ENCODE results near the gene PSAPL1. TPM values are rescaled to one million over a fixed set of nuclear protein-coding genes. Genes with fewer than 3 reads are reported as not detected.

Gene PSAPL1
- total and polyA plus RNA-seq, 2 of the 8 experiments (the other 6 are each of a cell fraction or from before 2014, with no cell fraction given), result 0.03 TPM; not detected in 1

DNA sequence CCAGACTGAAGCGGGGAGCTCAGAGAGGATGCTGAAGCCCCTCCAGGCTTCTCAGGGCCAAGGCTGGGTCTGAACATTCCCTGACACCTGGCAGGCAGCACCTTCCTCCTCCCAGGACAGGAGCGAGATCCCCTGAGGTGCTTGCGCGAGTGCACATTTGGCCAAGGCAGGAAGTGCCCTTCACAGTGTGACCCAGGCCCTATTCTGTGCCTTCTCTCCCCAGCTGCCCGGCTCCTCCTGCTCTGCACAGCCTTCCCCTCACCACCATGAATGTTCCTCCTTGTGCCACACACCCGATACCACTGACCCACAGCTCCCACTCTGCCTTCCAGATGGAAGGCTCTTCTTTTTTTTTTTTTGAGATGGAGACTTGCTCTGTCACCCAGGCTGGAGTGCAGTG is 17.1 kb upstream of the PSAPL1 start:
- CTCF ChIA-PET (ENCODE audit: partially characterized antibody), result interaction anchor here (0.6 to 2.6 kb wide), 3 partner anchors 9 to 72 kb away, joined by 3 to 10 read pairs (median 3); no protein-coding TSS in a partner anchor
- Histone ChIP-seq H4K5ac (ENCODE audit: insufficient read length, low read depth, low read length) (no peak overlapping the region), H2BK15ac (ENCODE audit: low read length) (no peak overlapping the region), H3K4ac (replicated peaks; ENCODE audit: insufficient read length, low read depth, low read length) (no peak overlapping the region), H3K4me2 (ENCODE audit: insufficient read depth in 1 of 2, low read depth in 2 of 2, low read length in 2 of 2) (no peak overlapping the region), H3K36me3 (ENCODE audit: control insufficient read depth in 2 of 4, insufficient read depth in 4 of 4, low read length in 3 of 4) (no peaks in the 10 kb centered on the region), H4K20me1 (replicated peaks in 1 of 2; ENCODE audit: control insufficient read depth in 1 of 2, insufficient read depth in 2 of 2, low read length in 2 of 2) (no peaks in the 10 kb centered on the region), H3K79me1 (ENCODE audit: low read depth, low read length) (no peaks in the 10 kb centered on the region), H3K56ac (replicated peaks; ENCODE audit: insufficient read length, low read depth, low read length) (no peak overlapping the region), H3K79me2 (ENCODE audit: control insufficient read depth in 1 of 2, insufficient read depth in 2 of 2, low read length in 2 of 2) (no peaks in the 10 kb centered on the region), H3K23me2 (ENCODE audit: low read depth, low read length) (peaks cover 5% of the 10 kb centered on the region; the same call in 1 of the 2 replicates), H3K23ac (ENCODE audit: insufficient read length) (no peak overlapping the region), H3K4me3 (ENCODE audit: extremely low read depth in 1 of 4, insufficient read depth in 2 of 4, low read depth in 3 of 4, low read length in 4 of 4) (no peak overlapping the region), H2AFZ (ENCODE audit: low read length) (no peak overlapping the region), H3K27ac (ENCODE audit: low read depth, low read length) (no peak overlapping the region), H2AK5ac (ENCODE audit: low read depth, low read length) (no peak overlapping the region), H4K8ac (ENCODE audit: extremely low read depth, insufficient read depth, low read length) (no peak overlapping the region), H3K27me3 (replicated peaks in 1 of 4; ENCODE audit: control insufficient read depth in 3 of 4, extremely low read depth in 1 of 4, insufficient read depth in 3 of 4, low read length in 3 of 4) (no peaks in the 10 kb centered on the region; a peak in 1 of 7 replicates), H4K91ac (replicated peaks; ENCODE audit: insufficient read length, low read length) (no peak overlapping the region), H3K9ac (replicated peaks in 1 of 4; ENCODE audit: extremely low read depth in 1 of 4, low read depth in 3 of 4, low read length in 3 of 4) (no peak overlapping the region), H2BK20ac (ENCODE audit: low read length) (no peak overlapping the region), H3K9me3 (ENCODE audit: insufficient read depth in 2 of 2, low read depth in 1 of 2, low read length in 1 of 2) (no peaks in the 10 kb centered on the region), H2BK12ac (ENCODE audit: low read depth, low read length) (no peak overlapping the region), H3K14ac (ENCODE audit: insufficient read length) (no peak overlapping the region), H3K4me1 (replicated peaks in 1 of 4; ENCODE audit: control insufficient read depth in 3 of 4, insufficient read depth in 4 of 4, low read length in 3 of 4) (peaks cover 0 to 3% (median 0%) of the 10 kb centered on the region in 4 experiments; a peak in 1 of 7 replicates), H2BK120ac (replicated peaks; ENCODE audit: low read depth, low read length) (no peak overlapping the region), H2BK5ac (ENCODE audit: low read depth, low read length) (no peak overlapping the region), H3K18ac (ENCODE audit: extremely low read depth, low read length) (no peak overlapping the region)
- TF ChIP-seq CHD2 (IDR thresholded peaks at IDR 0.05; ENCODE audit: low read length) (no peak), SUZ12 (IDR thresholded peaks at IDR 0.05; ENCODE audit: low read length) (no peak), TEAD4 (IDR thresholded peaks at IDR 0.05; ENCODE audit: low read depth, low read length) (no peak)
- FAIRE-seq, result no peak
- 84% methylated on average over 4 of the region's 6 CpGs; no CpG with 5 or more reads in 1 of the 2 experiments for WGBS, 2 experiments (ENCODE audit: extremely low coverage in 1 of 2, insufficient coverage in 1 of 2, insufficient read length in 1 of 2, insufficient replicate concordance in 2 of 2, low coverage in 1 of 2, low lambda C conversion rate in 2 of 2, missing lambda C conversion rate in 1 of 2)
- POLR2A ChIA-PET (ENCODE audit: partially characterized antibody), result no interaction called here
- DNase-seq (ENCODE audit: low read depth in 1 of 2, low spot score in 2 of 2), result no peak

All from H1 (cell line).